Stimulated activated CD4-positive, alpha-beta T cell treated with anti-CD3 and anti-CD28 coated beads, TNF-alpha, amount 100 ng/mL, for 24 hours (primary cell): Measurements from ENCODE around the gene CPNE2.
"Not testable (repeated sequence)": the region's sequence is repeated elsewhere in the genome, so short reads cannot be mapped to it uniquely, and the experiment has no call there.

ENCODE experiments used
- DNase-seq, 3 experiments: peaks; one replicate each; pipeline ENCODE4 v3.0.0-alpha.2; 2020; ENCODE audit warnings: low read depth in 3 of 3

The CPNE2 gene

GRCh38 chr16:57167538-57167937 is 75.2 kb downstream of the CPNE2 start:
- DNase-seq = no peak

GRCh38 chr16:57167953-57168352 is 75.6 kb downstream of the CPNE2 start:
- DNase-seq = no peak

GRCh38 chr16:57169327-57169726 is 76.9 kb downstream of the CPNE2 start:
- no peak for DNase-seq

- no peak for DNase-seq
Observed at GRCh38 chr16:57172721-57173290, 80.4 kb downstream of the CPNE2 start.

- DNase-seq = no peak
Observed at GRCh38 chr16:57175896-57176295, 83.5 kb downstream of the CPNE2 start.

GRCh38 chr16:57178196-57178595 is 85.8 kb downstream of the CPNE2 start:
- DNase-seq = no peak

GRCh38 chr16:57178793-57179212 is 86.4 kb downstream of the CPNE2 start:
- no peak for DNase-seq

- no peak for DNase-seq
Observed at GRCh38 chr16:57179215-57179828, 86.9 kb downstream of the CPNE2 start.

GRCh38 chr16:57184113-57184512 is 91.7 kb downstream of the CPNE2 start:
- DNase-seq = no peak

GRCh38 chr16:57184887-57185445 is 92.6 kb downstream of the CPNE2 start:
- no peak for DNase-seq

GRCh38 chr16:57185446-57185944 is 93.1 kb downstream of the CPNE2 start:
- DNase-seq = no peak

- DNase-seq = peak; percentile 97 to 99 (median 97)
Observed at GRCh38 chr16:57185945-57186871, 93.8 kb downstream of the CPNE2 start, which contains the start of the genes PSME3IP1 and RSPRY1. PSME3IP1 (minus strand) TSS chr16:57186039; CDS start chr16:57173854, 12,185 bp downstream. RSPRY1 (plus strand) TSS chr16:57186329; CDS start chr16:57204659, 18,330 bp downstream.

GRCh38 chr16:57186872-57187854 is 94.8 kb downstream of the CPNE2 start:
- no peak for DNase-seq

- DNase-seq = not testable (repeated sequence)
Observed at GRCh38 chr16:57187902-57188710, 95.7 kb downstream of the CPNE2 start.

- no peak for DNase-seq
Observed at GRCh38 chr16:57188711-57189002, 96.3 kb downstream of the CPNE2 start.

GRCh38 chr16:57189527-57189926 is 97.1 kb downstream of the CPNE2 start:
- not testable (repeated sequence) for DNase-seq

GRCh38 chr16:57190136-57190535 is 97.8 kb downstream of the CPNE2 start:
- DNase-seq = no peak

GRCh38 chr16:57191056-57191571 is 98.7 kb downstream of the CPNE2 start:
- no peak for DNase-seq

- no peak for DNase-seq
Observed at GRCh38 chr16:57192146-57192545, 99.8 kb downstream of the CPNE2 start.
